ENCODE measurements around the gene INPP4B.

GRCh38 chr4:142021761-142022160 is 824.3 kb downstream of the INPP4B start:
- TF ChIP-seq, protein P1, sequence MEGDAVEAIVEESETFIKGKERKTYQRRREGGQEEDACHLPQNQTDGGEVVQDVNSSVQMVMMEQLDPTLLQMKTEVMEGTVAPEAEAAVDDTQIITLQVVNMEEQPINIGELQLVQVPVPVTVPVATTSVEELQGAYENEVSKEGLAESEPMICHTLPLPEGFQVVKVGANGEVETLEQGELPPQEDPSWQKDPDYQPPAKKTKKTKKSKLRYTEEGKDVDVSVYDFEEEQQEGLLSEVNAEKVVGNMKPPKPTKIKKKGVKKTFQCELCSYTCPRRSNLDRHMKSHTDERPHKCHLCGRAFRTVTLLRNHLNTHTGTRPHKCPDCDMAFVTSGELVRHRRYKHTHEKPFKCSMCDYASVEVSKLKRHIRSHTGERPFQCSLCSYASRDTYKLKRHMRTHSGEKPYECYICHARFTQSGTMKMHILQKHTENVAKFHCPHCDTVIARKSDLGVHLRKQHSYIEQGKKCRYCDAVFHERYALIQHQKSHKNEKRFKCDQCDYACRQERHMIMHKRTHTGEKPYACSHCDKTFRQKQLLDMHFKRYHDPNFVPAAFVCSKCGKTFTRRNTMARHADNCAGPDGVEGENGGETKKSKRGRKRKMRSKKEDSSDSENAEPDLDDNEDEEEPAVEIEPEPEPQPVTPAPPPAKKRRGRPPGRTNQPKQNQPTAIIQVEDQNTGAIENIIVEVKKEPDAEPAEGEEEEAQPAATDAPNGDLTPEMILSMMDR (IDR thresholded peaks at IDR 0.05), result no peak
- TF ChIP-seq POLR2A (IDR thresholded peaks at IDR 0.05), result no peak
